Mucosa of stomach (tissue), 1 donor: ENCODE measurements around the gene RAD51B.

Experiments used
- H3K27me3 ChIP-seq: one replicate; pipeline ENCODE4 v1.7.0; 2013; ENCODE audit warnings: mild to moderate bottlenecking, low read length; ENCODE audit not compliant: control insufficient read depth, insufficient read depth
- H3K36me3 ChIP-seq: one replicate; pipeline ENCODE4 v1.7.0; 2013; ENCODE audit warnings: low read length; ENCODE audit not compliant: control insufficient read depth, insufficient read depth
- H3K4me1 ChIP-seq: one replicate; pipeline ENCODE4 v1.7.0; 2013; ENCODE audit warnings: mild to moderate bottlenecking, low read length; ENCODE audit not compliant: control insufficient read depth, insufficient read depth
- H3K4me3 ChIP-seq: one replicate; pipeline ENCODE4 v1.7.0; 2013; ENCODE audit warnings: low read length
- H3K9ac ChIP-seq: one replicate; pipeline ENCODE4 v1.7.0; 2013; ENCODE audit warnings: mild to moderate bottlenecking, low read length, moderate library complexity
- H3K9me3 ChIP-seq: one replicate; pipeline ENCODE4 v1.7.0; 2013; ENCODE audit warnings: mild to moderate bottlenecking, low read length, moderate library complexity; ENCODE audit not compliant: control insufficient read depth
- donor health status: Pancreatic carcinoma.

The RAD51B gene

GRCh38 chr14:68386446-68386845 is 566.9 kb downstream of the RAD51B start:
- no peak overlapping the region for H3K9ac ChIP-seq
- no peak overlapping the region for H3K4me3 ChIP-seq
- no peaks in the 10 kb centered on the region for H3K36me3 ChIP-seq
- no peaks in the 10 kb centered on the region for H3K27me3 ChIP-seq
- H3K9me3 ChIP-seq: no peaks in the 10 kb centered on the region
- peaks cover 10% of the 10 kb centered on the region for H3K4me1 ChIP-seq

- no peaks in the 10 kb centered on the region for H3K36me3 ChIP-seq
- H3K4me1 ChIP-seq: peaks cover 10% of the 10 kb centered on the region
- H3K9me3 ChIP-seq: no peaks in the 10 kb centered on the region
- no peak overlapping the region for H3K9ac ChIP-seq
- no peaks in the 10 kb centered on the region for H3K27me3 ChIP-seq
- no peak overlapping the region for H3K4me3 ChIP-seq
Measured at GRCh38 chr14:68386950-68387779, 567.6 kb downstream of the RAD51B start.

- Histone ChIP-seq H3K27me3 (no peaks in the 10 kb centered on the region), H3K4me3 (no peak overlapping the region), H3K9ac (no peak overlapping the region), H3K36me3 (no peaks in the 10 kb centered on the region), H3K4me1 (peaks cover 19% of the 10 kb centered on the region), H3K9me3 (no peaks in the 10 kb centered on the region)
Measured at GRCh38 chr14:68389943-68390342, 570.4 kb downstream of the RAD51B start.

GRCh38 chr14:68390741-68391140 is 571.2 kb downstream of the RAD51B start:
- H3K27me3 ChIP-seq: no peaks in the 10 kb centered on the region
- no peaks in the 10 kb centered on the region for H3K9me3 ChIP-seq
- no peaks in the 10 kb centered on the region for H3K36me3 ChIP-seq
- no peak overlapping the region for H3K9ac ChIP-seq
- H3K4me3 ChIP-seq: no peak overlapping the region
- peaks cover 20% of the 10 kb centered on the region for H3K4me1 ChIP-seq

- H3K27me3 ChIP-seq: no peaks in the 10 kb centered on the region
- peaks cover 20% of the 10 kb centered on the region for H3K4me1 ChIP-seq
- no peak overlapping the region for H3K9ac ChIP-seq
- H3K36me3 ChIP-seq: no peaks in the 10 kb centered on the region
- no peak overlapping the region for H3K4me3 ChIP-seq
- H3K9me3 ChIP-seq: no peaks in the 10 kb centered on the region
Measured at GRCh38 chr14:68391311-68392014, 571.9 kb downstream of the RAD51B start.

GRCh38 chr14:68392393-68393141 is 573.0 kb downstream of the RAD51B start:
- H3K27me3 ChIP-seq: no peaks in the 10 kb centered on the region
- H3K4me1 ChIP-seq: peaks cover 20% of the 10 kb centered on the region
- no peaks in the 10 kb centered on the region for H3K9me3 ChIP-seq
- no peak overlapping the region for H3K4me3 ChIP-seq
- H3K9ac ChIP-seq: no peak overlapping the region
- H3K36me3 ChIP-seq: no peaks in the 10 kb centered on the region

GRCh38 chr14:68393259-68393658 is 573.7 kb downstream of the RAD51B start:
- no peak overlapping the region for H3K9ac ChIP-seq
- peaks cover 20% of the 10 kb centered on the region for H3K4me1 ChIP-seq
- no peaks in the 10 kb centered on the region for H3K36me3 ChIP-seq
- H3K27me3 ChIP-seq: no peaks in the 10 kb centered on the region
- no peak overlapping the region for H3K4me3 ChIP-seq
- no peaks in the 10 kb centered on the region for H3K9me3 ChIP-seq

GRCh38 chr14:68394118-68394763 is 574.7 kb downstream of the RAD51B start:
- Histone ChIP-seq H3K9me3 (no peaks in the 10 kb centered on the region), H3K36me3 (no peaks in the 10 kb centered on the region), H3K9ac (no peak overlapping the region), H3K4me3 (no peak overlapping the region), H3K4me1 (peaks cover 20% of the 10 kb centered on the region), H3K27me3 (no peaks in the 10 kb centered on the region)

GRCh38 chr14:68394764-68395143 is 575.2 kb downstream of the RAD51B start:
- Histone ChIP-seq H3K4me1 (peaks cover 20% of the 10 kb centered on the region), H3K4me3 (no peak overlapping the region), H3K27me3 (no peaks in the 10 kb centered on the region), H3K9me3 (no peaks in the 10 kb centered on the region), H3K36me3 (no peaks in the 10 kb centered on the region), H3K9ac (no peak overlapping the region)

- H3K27me3 ChIP-seq: no peaks in the 10 kb centered on the region
- no peaks in the 10 kb centered on the region for H3K36me3 ChIP-seq
- H3K4me1 ChIP-seq: peaks cover 20% of the 10 kb centered on the region
- no peaks in the 10 kb centered on the region for H3K9me3 ChIP-seq
- H3K9ac ChIP-seq: no peak overlapping the region
- H3K4me3 ChIP-seq: no peak overlapping the region
Measured at GRCh38 chr14:68395604-68396003, 576.0 kb downstream of the RAD51B start.

- peaks cover 20% of the 10 kb centered on the region for H3K4me1 ChIP-seq
- no peaks in the 10 kb centered on the region for H3K27me3 ChIP-seq
- H3K9ac ChIP-seq: no peak overlapping the region
- H3K36me3 ChIP-seq: no peaks in the 10 kb centered on the region
- no peaks in the 10 kb centered on the region for H3K9me3 ChIP-seq
- H3K4me3 ChIP-seq: no peak overlapping the region
Measured at GRCh38 chr14:68396461-68396860, 576.9 kb downstream of the RAD51B start.
